ENCODE data around the gene ART3.
"Not testable (repeated sequence)": the region's sequence is repeated elsewhere in the genome, so short reads cannot be mapped to it uniquely, and the experiment has no call there.

Gene ART3, protein sequence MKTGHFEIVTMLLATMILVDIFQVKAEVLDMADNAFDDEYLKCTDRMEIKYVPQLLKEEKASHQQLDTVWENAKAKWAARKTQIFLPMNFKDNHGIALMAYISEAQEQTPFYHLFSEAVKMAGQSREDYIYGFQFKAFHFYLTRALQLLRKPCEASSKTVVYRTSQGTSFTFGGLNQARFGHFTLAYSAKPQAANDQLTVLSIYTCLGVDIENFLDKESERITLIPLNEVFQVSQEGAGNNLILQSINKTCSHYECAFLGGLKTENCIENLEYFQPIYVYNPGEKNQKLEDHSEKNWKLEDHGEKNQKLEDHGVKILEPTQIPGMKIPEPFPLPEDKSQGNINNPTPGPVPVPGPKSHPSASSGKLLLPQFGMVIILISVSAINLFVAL

DNA sequence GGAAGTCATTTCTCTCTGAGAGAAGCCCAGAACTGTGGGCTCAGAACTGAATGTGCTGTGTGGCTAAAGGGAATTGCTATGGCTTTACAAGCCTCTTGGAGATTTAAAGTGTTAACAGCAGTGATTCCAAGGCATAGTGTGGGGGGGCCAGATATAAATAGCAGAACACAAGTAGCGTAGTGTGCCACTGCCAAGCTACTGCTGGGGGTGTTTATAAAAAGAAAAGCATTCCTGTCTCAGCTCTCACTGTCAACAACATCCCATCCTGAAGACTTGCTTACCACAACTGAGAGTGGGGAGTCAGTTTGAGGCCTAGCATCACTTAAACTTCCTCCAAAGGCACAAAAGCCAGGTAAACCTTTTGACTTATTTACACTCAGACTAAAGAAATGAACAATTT, at the start of gene ART3:
ART3 (plus strand) TSS at position 242 of the 400 bp plus-strand sequence. CDS start 1,181 bp downstream, outside the sequence.
- no peak within 1 kb of the TSS for H3K4me3 ChIP-seq (replicated peaks; ENCODE audit: low read depth, low read length)
- DNase-seq (ENCODE audit: extremely low read depth, low read depth), result no peak
- TF ChIP-seq, protein P1, sequence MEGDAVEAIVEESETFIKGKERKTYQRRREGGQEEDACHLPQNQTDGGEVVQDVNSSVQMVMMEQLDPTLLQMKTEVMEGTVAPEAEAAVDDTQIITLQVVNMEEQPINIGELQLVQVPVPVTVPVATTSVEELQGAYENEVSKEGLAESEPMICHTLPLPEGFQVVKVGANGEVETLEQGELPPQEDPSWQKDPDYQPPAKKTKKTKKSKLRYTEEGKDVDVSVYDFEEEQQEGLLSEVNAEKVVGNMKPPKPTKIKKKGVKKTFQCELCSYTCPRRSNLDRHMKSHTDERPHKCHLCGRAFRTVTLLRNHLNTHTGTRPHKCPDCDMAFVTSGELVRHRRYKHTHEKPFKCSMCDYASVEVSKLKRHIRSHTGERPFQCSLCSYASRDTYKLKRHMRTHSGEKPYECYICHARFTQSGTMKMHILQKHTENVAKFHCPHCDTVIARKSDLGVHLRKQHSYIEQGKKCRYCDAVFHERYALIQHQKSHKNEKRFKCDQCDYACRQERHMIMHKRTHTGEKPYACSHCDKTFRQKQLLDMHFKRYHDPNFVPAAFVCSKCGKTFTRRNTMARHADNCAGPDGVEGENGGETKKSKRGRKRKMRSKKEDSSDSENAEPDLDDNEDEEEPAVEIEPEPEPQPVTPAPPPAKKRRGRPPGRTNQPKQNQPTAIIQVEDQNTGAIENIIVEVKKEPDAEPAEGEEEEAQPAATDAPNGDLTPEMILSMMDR (IDR thresholded peaks at IDR 0.05; ENCODE audit: low read depth, low read length, missing control alignments), result no peak

DNA sequence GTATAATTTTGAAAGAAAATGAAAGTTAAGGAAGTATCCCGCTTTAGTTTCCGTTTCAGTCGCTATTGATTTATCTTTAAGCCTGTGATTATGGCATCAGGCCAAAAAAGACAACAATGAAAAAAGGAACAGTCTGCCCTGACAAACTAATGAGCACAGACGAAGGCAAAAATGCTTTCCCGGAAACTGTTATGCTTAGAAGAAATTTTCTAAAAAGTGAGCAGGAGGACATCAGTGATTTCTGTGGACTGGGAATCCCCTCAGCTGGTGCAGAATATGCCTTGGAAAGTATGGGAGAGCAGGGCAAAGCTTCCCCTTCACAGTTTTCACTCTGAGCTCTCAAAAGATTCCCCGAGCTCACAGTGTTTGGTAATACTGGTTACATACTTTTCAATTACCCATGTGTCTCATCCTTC, 46.2 kb upstream of the ART3 start:
- DNase-seq (ENCODE audit: extremely low read depth, low read depth), result no peak
- TF ChIP-seq, protein P1 (IDR thresholded peaks at IDR 0.05; ENCODE audit: low read depth, low read length, missing control alignments), result no peak
- H3K4me3 ChIP-seq (replicated peaks; ENCODE audit: low read depth, low read length), result no peak overlapping the region

DNA sequence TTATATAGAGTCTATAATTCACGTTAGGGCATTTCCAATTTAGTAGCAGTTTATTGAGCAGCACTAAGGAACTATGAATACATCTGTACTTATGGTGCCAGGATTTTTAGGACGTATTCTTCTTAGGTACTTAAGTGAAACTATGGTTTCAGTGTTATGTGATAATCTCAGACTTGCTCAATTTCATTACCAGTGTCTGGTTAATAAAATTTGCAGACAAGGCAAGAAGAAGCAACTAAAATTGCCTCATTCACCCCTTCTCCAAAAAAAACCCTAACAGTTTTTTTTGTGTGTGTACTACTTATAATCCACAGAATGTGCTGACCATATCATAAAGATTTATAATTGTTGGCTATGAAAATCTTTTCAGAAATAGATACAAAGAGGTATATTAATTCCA, 45.2 kb upstream of the ART3 start:
- no peak overlapping the region for H3K4me3 ChIP-seq (replicated peaks; ENCODE audit: low read depth, low read length)
- no peak for DNase-seq (ENCODE audit: extremely low read depth, low read depth)
- TF ChIP-seq, protein P1 (IDR thresholded peaks at IDR 0.05; ENCODE audit: low read depth, low read length, missing control alignments), result no peak

DNA sequence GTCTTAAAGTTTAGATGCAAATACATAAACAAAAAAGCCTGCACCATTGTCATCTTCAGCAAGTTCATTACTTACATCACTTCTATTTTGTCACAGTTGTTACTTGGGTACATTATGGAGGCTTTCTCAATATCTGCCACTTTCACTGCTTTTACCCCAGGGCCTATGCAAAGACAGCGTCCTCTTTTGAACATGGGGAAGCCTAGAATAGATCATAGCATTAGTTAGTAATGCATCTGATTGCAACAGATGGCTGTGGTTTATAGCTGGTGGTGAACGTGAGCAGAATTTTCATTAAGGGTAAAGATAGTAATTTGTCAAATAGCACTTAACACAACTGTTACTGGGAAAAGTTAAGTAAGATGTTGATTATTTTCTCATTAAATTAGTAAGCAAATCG, 39.4 kb upstream of the ART3 start:
- no peak overlapping the region for H3K4me3 ChIP-seq (replicated peaks; ENCODE audit: low read depth, low read length)
- no peak for DNase-seq (ENCODE audit: extremely low read depth, low read depth)
- TF ChIP-seq, protein P1 (IDR thresholded peaks at IDR 0.05; ENCODE audit: low read depth, low read length, missing control alignments), result no peak

DNA sequence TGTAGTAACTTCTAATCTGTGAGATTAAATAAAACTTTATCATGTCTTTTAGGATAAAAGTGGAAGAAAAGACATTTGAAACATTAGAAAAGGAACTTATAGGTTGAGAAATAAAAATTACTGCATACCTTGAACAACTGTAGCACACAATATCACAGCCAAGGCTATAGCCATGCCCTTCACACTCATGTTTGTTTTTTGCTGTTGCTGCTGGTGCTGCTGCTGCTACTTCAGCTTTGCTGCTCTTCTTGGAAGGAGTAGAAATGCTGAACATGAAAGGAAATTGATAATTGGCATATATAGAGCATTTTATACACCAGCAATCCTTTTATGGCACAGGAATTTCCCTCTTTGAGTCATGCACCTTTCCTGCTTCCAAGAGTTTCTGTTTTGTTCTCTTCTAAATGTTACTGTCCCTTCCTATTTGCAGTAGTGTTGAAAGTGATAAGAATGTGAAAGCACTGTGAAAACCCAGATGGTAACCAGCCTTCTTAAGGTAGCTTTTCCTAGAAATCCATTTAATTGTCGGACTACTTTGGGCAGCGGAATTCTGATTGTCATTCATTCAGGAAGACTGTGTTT, 38.6 kb upstream of the ART3 start, which contains the start of gene CXCL11:
CXCL11 (minus strand) TSS at position 272 of the 582 bp plus-strand sequence; CDS start at position 189, 83 bp downstream.
- H3K4me3 ChIP-seq (replicated peaks; ENCODE audit: low read depth, low read length), result no peak within 1 kb of the TSS
- TF ChIP-seq, protein P1 (IDR thresholded peaks at IDR 0.05; ENCODE audit: low read depth, low read length, missing control alignments), result no peak
- DNase-seq (ENCODE audit: extremely low read depth, low read depth), result no peak

DNA sequence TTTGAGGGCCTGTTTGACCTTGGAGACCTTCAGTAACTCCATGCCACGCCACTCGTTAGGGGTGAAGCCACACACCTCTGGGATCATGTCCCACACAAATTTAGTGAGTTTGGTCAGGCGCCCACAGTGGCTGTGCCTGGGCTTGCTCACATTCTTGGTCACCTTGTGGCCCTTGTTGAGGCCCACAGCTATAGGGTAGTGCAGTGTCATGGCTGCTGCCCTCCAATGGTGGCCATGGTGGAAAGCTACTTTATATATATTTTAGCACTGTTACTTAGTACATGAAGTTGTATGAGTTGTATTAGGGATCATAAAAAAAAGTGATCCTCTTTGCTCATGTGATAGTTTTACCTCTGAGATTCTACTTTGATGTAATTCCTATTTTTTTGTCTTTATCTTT, 37.7 kb upstream of the ART3 start:
- DNase-seq (ENCODE audit: extremely low read depth, low read depth), result no peak
- TF ChIP-seq, protein P1 (IDR thresholded peaks at IDR 0.05; ENCODE audit: low read depth, low read length, missing control alignments), result no peak
- no peak overlapping the region for H3K4me3 ChIP-seq (replicated peaks; ENCODE audit: low read depth, low read length)

DNA sequence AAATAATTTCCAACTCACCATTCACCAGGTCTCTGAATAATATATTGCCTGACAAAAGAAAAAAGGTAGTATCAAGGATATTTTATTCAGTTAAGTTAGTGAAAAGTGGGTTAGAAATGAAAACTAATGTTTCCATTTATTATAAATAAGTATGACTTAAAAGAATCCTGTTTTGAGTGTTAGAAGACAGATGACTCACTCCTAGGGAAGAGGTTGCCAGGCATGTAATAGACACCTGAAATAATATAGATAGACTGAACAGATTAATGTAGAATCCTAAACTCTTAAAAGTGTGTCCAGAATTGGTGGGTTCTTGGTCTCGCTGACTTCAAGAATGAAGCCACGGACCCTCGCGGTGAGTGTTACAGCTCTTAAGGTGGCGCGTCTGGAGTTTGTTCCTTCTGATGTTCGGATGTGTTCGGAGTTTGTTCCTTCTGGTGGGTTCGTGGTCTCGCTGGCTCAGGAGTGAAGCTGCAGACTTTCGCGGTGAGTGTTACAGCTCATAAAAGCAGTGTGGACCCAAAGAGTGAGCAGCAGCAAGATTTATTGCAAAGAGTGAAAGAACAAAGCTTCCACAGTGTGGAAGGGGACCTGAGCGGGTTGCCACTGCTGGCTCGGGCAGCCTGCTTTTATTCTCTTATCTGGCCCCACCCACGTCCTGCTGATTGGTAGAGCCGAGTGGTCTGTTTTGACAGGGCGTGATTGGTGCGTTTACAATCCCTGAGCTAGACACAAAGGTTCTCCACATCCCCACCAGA, 32.1 kb upstream of the ART3 start:
- not testable (repeated sequence) for H3K4me3 ChIP-seq (replicated peaks; ENCODE audit: low read depth, low read length)

DNA sequence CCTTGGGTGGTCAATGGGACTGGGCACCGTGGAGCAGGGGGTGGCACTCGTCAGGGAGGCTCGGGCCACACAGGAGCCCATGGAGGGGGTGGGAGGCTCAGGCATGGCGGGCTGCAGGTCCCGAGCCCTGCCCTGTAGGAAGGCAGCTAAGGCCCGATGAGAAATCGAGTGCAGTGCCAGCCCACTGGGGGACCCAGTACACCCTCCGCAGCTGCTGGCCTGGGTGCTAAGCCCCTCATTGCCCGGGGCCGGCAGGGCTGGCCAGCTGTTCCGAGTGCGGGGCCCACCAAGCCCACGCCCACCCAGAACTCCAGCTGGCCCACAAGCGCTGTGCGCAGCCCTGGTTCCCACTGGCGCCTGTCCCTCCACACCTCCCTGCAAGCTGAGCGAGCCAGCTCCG, 31.2 kb upstream of the ART3 start:
- not testable (repeated sequence) for DNase-seq (ENCODE audit: extremely low read depth, low read depth)

More for the DNA sequence above, 32.1 kb upstream of the ART3 start:
- not testable (repeated sequence) for DNase-seq (ENCODE audit: extremely low read depth, low read depth)

DNA sequence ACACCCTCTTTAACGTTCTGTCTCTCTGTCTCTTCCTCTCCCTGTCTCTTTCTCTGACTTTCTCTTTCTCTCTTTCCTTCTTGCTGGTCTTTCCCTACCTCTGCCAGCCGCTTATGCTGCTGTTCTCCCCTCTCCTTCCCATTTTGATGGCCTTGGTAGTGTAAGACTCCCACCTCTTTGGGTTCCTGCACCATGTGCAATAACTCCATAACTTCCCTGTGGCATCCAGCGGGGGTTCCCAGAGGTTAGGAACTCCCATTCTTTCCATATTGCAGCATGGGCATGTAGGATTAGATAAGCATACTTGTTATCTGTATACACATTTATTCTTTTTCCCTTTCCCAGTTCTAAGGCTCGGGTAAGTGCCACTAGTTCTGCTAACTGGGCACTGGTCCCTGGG, 29.8 kb upstream of the ART3 start:
- not testable (repeated sequence) for DNase-seq (ENCODE audit: extremely low read depth, low read depth); H3K4me3 ChIP-seq (replicated peaks; ENCODE audit: low read depth, low read length)

More for the DNA sequence above, 31.2 kb upstream of the ART3 start:
- H3K4me3 ChIP-seq (replicated peaks; ENCODE audit: low read depth, low read length), result not testable (repeated sequence)

DNA sequence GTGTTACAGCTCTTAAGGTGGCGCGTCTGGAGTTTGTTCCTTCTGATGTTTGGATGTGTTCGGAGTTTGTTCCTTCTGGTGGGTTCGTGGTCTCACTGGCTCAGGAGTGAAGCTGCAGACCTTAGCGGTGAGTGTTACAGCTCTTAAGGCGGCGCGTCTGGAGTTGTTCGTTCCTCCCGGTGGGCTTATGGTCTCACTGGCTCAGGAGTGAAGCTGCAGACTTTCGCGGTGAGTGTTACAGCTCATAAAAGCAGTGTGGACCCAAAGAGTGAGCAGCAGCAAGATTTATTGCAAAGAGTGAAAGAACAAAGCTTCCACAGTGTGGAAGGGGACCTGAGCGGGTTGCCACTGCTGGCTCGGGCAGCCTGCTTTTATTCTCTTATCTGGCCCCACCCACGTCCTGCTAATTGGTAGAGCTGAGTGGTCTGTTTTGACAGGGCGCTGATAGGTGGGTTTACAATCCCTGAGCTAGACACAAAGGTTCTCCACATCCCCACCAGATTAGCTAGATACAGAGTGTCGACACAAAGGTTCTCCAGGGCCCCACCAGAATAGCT, 24.6 kb upstream of the ART3 start:
- not testable (repeated sequence) for H3K4me3 ChIP-seq (replicated peaks; ENCODE audit: low read depth, low read length); DNase-seq (ENCODE audit: extremely low read depth, low read depth)

Data from HFF-Myc (cell line).